SH-SY5Y (cell line): Measurements from ENCODE around the gene PNPLA3.

Experiments
- GATA2 ChIP-seq: IDR thresholded peaks from 2 replicates; pipeline ENCODE4 v1.6.1; 2011; ENCODE audit warnings: mild to moderate bottlenecking, low read depth, low read length
- GATA3 ChIP-seq: IDR thresholded peaks from 2 replicates; pipeline ENCODE4 v1.6.1; 2011; ENCODE audit warnings: low read depth, mild to moderate bottlenecking, low read length, moderate library complexity

GRCh38 chr22:43964314-43964857 lies 40.8 kb downstream of the PNPLA3 start:
- TF ChIP-seq GATA2 (no peak), GATA3 (no peak)
